ENCODE measurements around the gene APOL4.

GRCh38 chr22:36180928-36181327 lies 20.7 kb downstream of the APOL4 start:
- no peak for TF ChIP-seq CTCF (conservative IDR thresholded peaks at IDR 0.05; ENCODE audit: low read depth, low read length)
- TF ChIP-seq POLR2A (IDR thresholded peaks at IDR 0.05; ENCODE audit: low read depth, low read length) = no peak
- TF ChIP-seq FOS (IDR thresholded peaks at IDR 0.05; ENCODE audit: low read depth, low read length) = no peak
- TF ChIP-seq MXI1 (IDR thresholded peaks at IDR 0.05; ENCODE audit: borderline replicate concordance, low read depth, low read length) = no peak
- no peak for TF ChIP-seq BHLHE40 (IDR thresholded peaks at IDR 0.05; ENCODE audit: low read depth, low read length)
- no peak for TF ChIP-seq RCOR1 (IDR thresholded peaks at IDR 0.05; ENCODE audit: insufficient replicate concordance, low read length)
- TF ChIP-seq MAFK (IDR thresholded peaks at IDR 0.05; ENCODE audit: low read depth, low read length) = no peak
- no peak for TF ChIP-seq ELK1 (IDR thresholded peaks at IDR 0.05; ENCODE audit: borderline replicate concordance, low read depth, low read length)
